BJ (cell line): ENCODE data around the gene TOM1L2. TPM values are rescaled to one million over a fixed set of nuclear protein-coding genes. Genes with fewer than 3 reads are reported as not detected.

ENCODE experiments used
- CTCF ChIA-PET: fragments of 350-600 bp; formaldehyde crosslinking; extraction: SDS; loops from one replicate; lab custom pipeline; 2021; ENCODE audit warnings: antibody characterized with exemption, inconsistent platforms; lab: Yijun Ruan, JAX
- POLR2A ChIA-PET: fragments of 300-600 bp; sonication (Branson Sonifier 250); formaldehyde crosslinking; extraction: SDS; loops from one replicate; lab custom pipeline; 2021; ENCODE audit warnings: antibody characterized with exemption; lab: Charles Lee
- DNase-seq: peaks from one replicate; pipeline ENCODE4 v3.0.0-alpha.2; 2011; ENCODE audit warnings: low read depth
- H3K27me3 ChIP-seq: 2 replicates; pipeline ENCODE4 v1.6.0; 2011; ENCODE audit warnings: low read length; ENCODE audit not compliant: control insufficient read depth, insufficient read depth
- H3K36me3 ChIP-seq: 2 replicates; pipeline ENCODE4 v1.5.1; 2011; ENCODE audit warnings: low read length; ENCODE audit not compliant: control insufficient read depth, insufficient read depth
- H3K4me3 ChIP-seq: 2 replicates; pipeline ENCODE4 v1.5.1; 2011; ENCODE audit warnings: low read depth, mild to moderate bottlenecking, control low read depth, low read length
- polyA plus RNA-seq: library from polyadenylated mRNA; depleted of rRNA; stranded (reverse); fragments of >200 nt; gene quantifications from 2 replicates; pipeline ENCODE4 v1.2.3, GENCODE V29; 2011
- TF ChIP-seq, protein P1 (sequence below): IDR thresholded peaks from 2 replicates; pipeline ENCODE4 v1.5.1; 2011; ENCODE audit warnings: low read depth, mild to moderate bottlenecking, control low read depth, inconsistent platforms, low read length, moderate library complexity; ENCODE audit not compliant: insufficient read depth

Gene TOM1L2
- polyA plus RNA-seq, 1 experiment: 39.6 TPM

- no peak for DNase-seq
- ChIA-PET POLR2A (no interaction called here), CTCF (interaction anchor here (1.4 to 2.8 kb wide), 2 partner anchors 11 to 16 kb away, joined by 7 to 13 read pairs; no protein-coding TSS in a partner anchor)
- H3K36me3 ChIP-seq: peaks cover 4% of the 10 kb centered on the region
- no peaks in the 10 kb centered on the region for H3K27me3 ChIP-seq
- H3K4me3 ChIP-seq: no peak overlapping the region
- TF ChIP-seq, protein P1, sequence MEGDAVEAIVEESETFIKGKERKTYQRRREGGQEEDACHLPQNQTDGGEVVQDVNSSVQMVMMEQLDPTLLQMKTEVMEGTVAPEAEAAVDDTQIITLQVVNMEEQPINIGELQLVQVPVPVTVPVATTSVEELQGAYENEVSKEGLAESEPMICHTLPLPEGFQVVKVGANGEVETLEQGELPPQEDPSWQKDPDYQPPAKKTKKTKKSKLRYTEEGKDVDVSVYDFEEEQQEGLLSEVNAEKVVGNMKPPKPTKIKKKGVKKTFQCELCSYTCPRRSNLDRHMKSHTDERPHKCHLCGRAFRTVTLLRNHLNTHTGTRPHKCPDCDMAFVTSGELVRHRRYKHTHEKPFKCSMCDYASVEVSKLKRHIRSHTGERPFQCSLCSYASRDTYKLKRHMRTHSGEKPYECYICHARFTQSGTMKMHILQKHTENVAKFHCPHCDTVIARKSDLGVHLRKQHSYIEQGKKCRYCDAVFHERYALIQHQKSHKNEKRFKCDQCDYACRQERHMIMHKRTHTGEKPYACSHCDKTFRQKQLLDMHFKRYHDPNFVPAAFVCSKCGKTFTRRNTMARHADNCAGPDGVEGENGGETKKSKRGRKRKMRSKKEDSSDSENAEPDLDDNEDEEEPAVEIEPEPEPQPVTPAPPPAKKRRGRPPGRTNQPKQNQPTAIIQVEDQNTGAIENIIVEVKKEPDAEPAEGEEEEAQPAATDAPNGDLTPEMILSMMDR: no peak
These were observed 64.7 kb downstream of the TOM1L2 start for GRCh38 chr17:17907469-17907868.

- H3K4me3 ChIP-seq: no peak overlapping the region
- ChIA-PET POLR2A (no interaction called here), CTCF (interaction anchor here (1.4 to 2.8 kb wide), 2 partner anchors 12 to 15 kb away, joined by 7 to 13 read pairs; no protein-coding TSS in a partner anchor)
- H3K36me3 ChIP-seq: peaks cover 4% of the 10 kb centered on the region
- DNase-seq: no peak
- TF ChIP-seq, protein P1: no peak
- no peaks in the 10 kb centered on the region for H3K27me3 ChIP-seq
These were observed 65.6 kb downstream of the TOM1L2 start for GRCh38 chr17:17906418-17907215.

- TF ChIP-seq, protein P1: no peak
- CTCF ChIA-PET: interaction anchor here (1.1 to 3.0 kb wide), 2 partner anchors 13 to 128 kb away, joined by 3 to 11 read pairs; no protein-coding TSS in a partner anchor
- DNase-seq: no peak
- no peak overlapping the region for H3K4me3 ChIP-seq
- H3K36me3 ChIP-seq: peaks cover 4% of the 10 kb centered on the region
- no peaks in the 10 kb centered on the region for H3K27me3 ChIP-seq
- POLR2A ChIA-PET: no interaction called here
These were observed 67.2 kb downstream of the TOM1L2 start for GRCh38 chr17:17905036-17905320.

DNA sequence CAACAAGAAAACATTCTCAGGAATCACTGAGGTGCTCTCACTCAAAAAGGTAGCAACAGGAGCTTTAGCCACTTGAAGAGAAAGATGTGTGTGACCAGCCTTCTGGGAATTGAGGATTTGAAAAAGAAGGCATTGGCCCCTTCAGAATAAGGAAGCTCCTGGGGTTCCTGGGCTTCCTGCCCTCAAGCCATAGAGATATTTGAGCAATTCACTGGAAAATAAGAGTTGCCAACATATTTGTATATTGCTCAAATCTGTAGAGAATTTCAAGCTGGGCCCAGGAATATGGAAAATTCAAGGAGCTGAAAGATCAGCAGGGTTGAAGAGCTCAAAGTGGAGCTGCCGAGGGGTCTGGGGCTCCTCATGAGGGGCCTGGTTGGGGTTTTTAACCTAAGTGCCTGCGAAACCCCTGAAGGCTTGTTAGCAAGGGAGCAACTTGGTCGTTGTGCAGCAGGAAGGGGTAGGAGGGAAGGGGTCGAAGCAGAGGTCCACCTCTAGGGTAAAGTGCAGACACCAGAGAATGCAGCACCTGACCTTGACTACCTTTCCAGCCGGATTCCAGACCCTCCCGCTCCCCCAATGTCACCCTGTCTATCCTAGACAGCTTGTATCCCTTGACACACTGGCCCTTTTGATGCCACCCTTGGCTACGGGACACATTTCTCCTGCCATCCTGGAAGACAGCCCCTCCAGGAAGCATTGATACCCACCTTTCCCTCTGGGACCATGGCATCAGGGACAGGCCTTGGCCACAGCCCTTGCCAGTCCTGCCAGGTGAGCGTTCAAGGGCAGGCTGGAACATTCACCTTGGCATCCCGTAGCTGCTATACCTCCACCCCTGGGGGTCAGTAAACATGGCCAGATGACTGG, 67.8 kb downstream of the TOM1L2 start:
- TF ChIP-seq, protein P1: no peak
- DNase-seq: no peak
- Histone ChIP-seq H3K36me3 (peaks cover 4% of the 10 kb centered on the region), H3K4me3 (no peak overlapping the region), H3K27me3 (no peaks in the 10 kb centered on the region)
- POLR2A ChIA-PET: interaction anchor here (0.6 kb wide), 1 partner anchor 1824 kb away, joined by 3 read pairs; no protein-coding TSS in a partner anchor
- CTCF ChIA-PET: interaction anchor here (0.9 to 3.0 kb wide), 3 partner anchors 13 to 129 kb away, joined by 3 to 11 read pairs (median 5); no protein-coding TSS in a partner anchor

GRCh38 chr17:17902877-17903276, 69.3 kb downstream of the TOM1L2 start:
- Histone ChIP-seq H3K4me3 (no peak overlapping the region), H3K36me3 (peaks cover 7% of the 10 kb centered on the region), H3K27me3 (no peaks in the 10 kb centered on the region)
- CTCF ChIA-PET: interaction anchor here (3.0 kb wide), 1 partner anchor 11 kb away, joined by 11 read pairs; no protein-coding TSS in a partner anchor
- DNase-seq: no peak
- POLR2A ChIA-PET: no interaction called here
- TF ChIP-seq, protein P1: no peak
